Measurements from ENCODE around the gene SH3BP4. TPM values are rescaled to one million over a fixed set of nuclear protein-coding genes. Genes with fewer than 3 reads are reported as not detected.

Gene SH3BP4
- total and polyA plus RNA-seq, 4 donors, result 4.1 to 18.4 (median 12.2) TPM

DNA sequence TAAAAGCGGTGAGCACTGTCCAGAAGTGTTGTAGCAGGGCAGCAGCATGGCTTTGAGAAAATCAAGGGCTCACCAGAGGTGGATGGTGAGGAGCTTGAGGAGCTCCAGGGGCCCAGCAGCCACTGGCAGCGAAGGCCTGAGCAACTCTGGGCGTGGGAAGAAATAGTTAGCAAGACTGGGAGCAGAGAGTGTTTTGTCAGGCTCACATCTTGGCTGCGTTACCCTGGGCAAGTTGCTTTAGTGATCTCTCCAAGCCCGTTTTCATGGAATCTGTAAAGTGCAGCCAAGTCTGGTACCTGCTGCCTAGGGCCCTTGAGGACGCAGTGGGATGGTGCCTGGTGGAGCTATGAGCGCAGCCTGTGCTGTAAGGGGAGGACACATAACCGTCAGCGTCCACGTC is 78.3 kb downstream of the SH3BP4 start (continued):
- TF ChIP-seq, protein P1, sequence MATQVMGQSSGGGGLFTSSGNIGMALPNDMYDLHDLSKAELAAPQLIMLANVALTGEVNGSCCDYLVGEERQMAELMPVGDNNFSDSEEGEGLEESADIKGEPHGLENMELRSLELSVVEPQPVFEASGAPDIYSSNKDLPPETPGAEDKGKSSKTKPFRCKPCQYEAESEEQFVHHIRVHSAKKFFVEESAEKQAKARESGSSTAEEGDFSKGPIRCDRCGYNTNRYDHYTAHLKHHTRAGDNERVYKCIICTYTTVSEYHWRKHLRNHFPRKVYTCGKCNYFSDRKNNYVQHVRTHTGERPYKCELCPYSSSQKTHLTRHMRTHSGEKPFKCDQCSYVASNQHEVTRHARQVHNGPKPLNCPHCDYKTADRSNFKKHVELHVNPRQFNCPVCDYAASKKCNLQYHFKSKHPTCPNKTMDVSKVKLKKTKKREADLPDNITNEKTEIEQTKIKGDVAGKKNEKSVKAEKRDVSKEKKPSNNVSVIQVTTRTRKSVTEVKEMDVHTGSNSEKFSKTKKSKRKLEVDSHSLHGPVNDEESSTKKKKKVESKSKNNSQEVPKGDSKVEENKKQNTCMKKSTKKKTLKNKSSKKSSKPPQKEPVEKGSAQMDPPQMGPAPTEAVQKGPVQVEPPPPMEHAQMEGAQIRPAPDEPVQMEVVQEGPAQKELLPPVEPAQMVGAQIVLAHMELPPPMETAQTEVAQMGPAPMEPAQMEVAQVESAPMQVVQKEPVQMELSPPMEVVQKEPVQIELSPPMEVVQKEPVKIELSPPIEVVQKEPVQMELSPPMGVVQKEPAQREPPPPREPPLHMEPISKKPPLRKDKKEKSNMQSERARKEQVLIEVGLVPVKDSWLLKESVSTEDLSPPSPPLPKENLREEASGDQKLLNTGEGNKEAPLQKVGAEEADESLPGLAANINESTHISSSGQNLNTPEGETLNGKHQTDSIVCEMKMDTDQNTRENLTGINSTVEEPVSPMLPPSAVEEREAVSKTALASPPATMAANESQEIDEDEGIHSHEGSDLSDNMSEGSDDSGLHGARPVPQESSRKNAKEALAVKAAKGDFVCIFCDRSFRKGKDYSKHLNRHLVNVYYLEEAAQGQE (IDR thresholded peaks at IDR 0.05), result no peak
- TF ChIP-seq ZBTB33 (IDR thresholded peaks at IDR 0.05), result no peak
- no peak for TF ChIP-seq SP1 (IDR thresholded peaks at IDR 0.05)
- no peak for TF ChIP-seq NR2F2 (IDR thresholded peaks at IDR 0.05)

GRCh38 chr2:235030936-235031335 is 79.1 kb downstream of the SH3BP4 start:
- DNase-seq (ENCODE audit: low spot score), result no peak
- Histone ChIP-seq H3K27me3 (ENCODE audit: control insufficient read depth in 4 of 4, insufficient read depth in 4 of 4, low read length in 3 of 4) (no peaks in the 10 kb centered on the region), H3K4me1 (ENCODE audit: control insufficient read depth in 4 of 4, insufficient read depth in 4 of 4, low read length in 3 of 4) (peaks cover 0 to 7% (median 5%) of the 10 kb centered on the region in 4 donors), H3K27ac (ENCODE audit: low read depth in 1 of 2, low read length in 2 of 2) (no peak overlapping the region), H3K9me3 (ENCODE audit: control insufficient read depth in 4 of 4, low read length in 3 of 4) (no peaks in the 10 kb centered on the region), H3K4me3 (ENCODE audit: low read depth in 1 of 3, low read length in 3 of 3) (no peak overlapping the region), H3K36me3 (ENCODE audit: control insufficient read depth in 4 of 4, insufficient read depth in 3 of 4, low read depth in 1 of 4, low read length in 3 of 4) (peaks cover 0 to 10% (median 4%) of the 10 kb centered on the region in 4 donors), H3K9ac (ENCODE audit: low read depth in 1 of 2, low read length in 2 of 2) (no peak overlapping the region)
- WGBS, result 83% methylated on average over 4 of the region's 4 CpGs
- TF ChIP-seq FOXA1 (IDR thresholded peaks at IDR 0.05) (no peak), RXRA (IDR thresholded peaks at IDR 0.05) (no peak), NR2F2 (IDR thresholded peaks at IDR 0.05) (no peak), RAD21 (IDR thresholded peaks at IDR 0.05) (no peak), ZBTB33 (IDR thresholded peaks at IDR 0.05) (no peak)
- TF ChIP-seq, protein P1 (IDR thresholded peaks at IDR 0.05), result no peak
